WTC11 (cell line): ENCODE data around the gene AKNAD1. TPM values are rescaled to one million over a fixed set of nuclear protein-coding genes. Genes with fewer than 3 reads are reported as not detected.
"Not testable (repeated sequence)": the region's sequence is repeated elsewhere in the genome, so short reads cannot be mapped to it uniquely, and the experiment has no call there.

Source experiments
- ATAC-seq: fragments of 200-7000 bp; cut with Tn5 transposase; 2 replicates; pipeline ENCODE4 v1.10.0; 2021; ENCODE audit warnings: mild to moderate bottlenecking, moderate library complexity
- CTCF ChIA-PET: fragments of 300-600 bp; sonication (Branson Sonifier 250); formaldehyde crosslinking; loops from one replicate; lab custom pipeline; 2021; ENCODE audit warnings: antibody characterized with exemption; lab: Charles Lee
- POLR2A ChIA-PET: fragments of 350-600 bp; sonication (Branson Sonifier 250); formaldehyde crosslinking; loops from one replicate; lab custom pipeline; 2021; ENCODE audit warnings: antibody characterized with exemption; lab: Charles Lee
- DNase-seq: peaks from one replicate; pipeline ENCODE4 v3.0.0; 2021; ENCODE audit warnings: low spot score
- H3K27ac Mint-ChIP-seq: 2 replicates; pipeline ENCODE4 v1.8.0; 2021; ENCODE audit warnings: mixed read lengths
- H3K27me3 Mint-ChIP-seq: 2 replicates; pipeline ENCODE4 v1.8.0; 2021; ENCODE audit warnings: low read depth, mild to moderate bottlenecking, moderate library complexity, mixed read lengths
- H3K36me3 Mint-ChIP-seq: 2 replicates; pipeline ENCODE4 v1.8.0; 2021; ENCODE audit warnings: mixed read lengths
- H3K4me1 Mint-ChIP-seq: 2 replicates; pipeline ENCODE4 v1.8.0; 2022; ENCODE audit warnings: mixed read lengths
- H3K4me3 Mint-ChIP-seq: 2 replicates; pipeline ENCODE4 v1.8.0; 2021; ENCODE audit warnings: mild to moderate bottlenecking, moderate library complexity, mixed read lengths
- H3K9me3 Mint-ChIP-seq: 2 replicates; pipeline ENCODE4 v1.8.0; 2021; ENCODE audit warnings: mixed read lengths
- E2F1 ChIP-seq: sonication (generic); formaldehyde crosslinking; IDR thresholded peaks from 2 replicates; pipeline ENCODE4 v1.8.0; 2022; ENCODE audit warnings: mild to moderate bottlenecking, missing genetic modification reagents
- FOXJ3 ChIP-seq: sonication (generic); formaldehyde crosslinking; IDR thresholded peaks from 2 replicates; pipeline ENCODE4 v1.9.0; 2021; ENCODE audit warnings: missing genetic modification reagents, mild to moderate bottlenecking, borderline replicate concordance
- FOXK1 ChIP-seq: sonication (generic); formaldehyde crosslinking; IDR thresholded peaks from 2 replicates; pipeline ENCODE4 v1.8.0; 2022; ENCODE audit warnings: mild to moderate bottlenecking, moderate library complexity, missing genetic modification reagents
- JUN ChIP-seq: sonication (generic); formaldehyde crosslinking; IDR thresholded peaks from 2 replicates; pipeline ENCODE4 v1.8.0; 2023; ENCODE audit warnings: mild to moderate bottlenecking, missing genetic modification reagents
- KAT7 ChIP-seq: sonication (generic); formaldehyde crosslinking; IDR thresholded peaks from 2 replicates; pipeline ENCODE4 v1.8.1; 2023; ENCODE audit warnings: missing genetic modification reagents, mild to moderate bottlenecking, borderline replicate concordance
- NFATC4 ChIP-seq: fragments of 250-450 bp; sonication (Bioruptor Pico); IDR thresholded peaks from 2 replicates; pipeline ENCODE4 v1.9.0; 2021; ENCODE audit warnings: mild to moderate bottlenecking
- OVOL2 ChIP-seq: fragments of 250-450 bp; sonication (Bioruptor Pico); IDR thresholded peaks from 2 replicates; pipeline ENCODE4 v1.9.0; 2021; ENCODE audit warnings: mild to moderate bottlenecking, borderline replicate concordance
- SMAD4 ChIP-seq: sonication (generic); formaldehyde crosslinking; IDR thresholded peaks from 2 replicates; pipeline ENCODE4 v1.8.0; 2022; ENCODE audit warnings: mild to moderate bottlenecking, missing genetic modification reagents
- STAT6 ChIP-seq: sonication (generic); formaldehyde crosslinking; conservative IDR thresholded peaks from 2 replicates; pipeline ENCODE4 v1.8.1; 2023; ENCODE audit warnings: mild to moderate bottlenecking, low read depth, missing genetic modification reagents, moderate library complexity
- TEAD1 ChIP-seq: sonication (generic); formaldehyde crosslinking; IDR thresholded peaks from 2 replicates; pipeline ENCODE4 v1.8.0; 2022; ENCODE audit warnings: mild to moderate bottlenecking, missing genetic modification reagents
- ZNF121 ChIP-seq: sonication (generic); formaldehyde crosslinking; IDR thresholded peaks from 2 replicates; pipeline ENCODE4 v1.8.0; 2023; ENCODE audit warnings: missing genetic modification reagents
- ZNF138 ChIP-seq: sonication (generic); formaldehyde crosslinking; conservative IDR thresholded peaks from 2 replicates; pipeline ENCODE4 v1.8.1; 2022; ENCODE audit warnings: mild to moderate bottlenecking, moderate library complexity, missing genetic modification reagents
- ZNF232 ChIP-seq: sonication (generic); formaldehyde crosslinking; IDR thresholded peaks from 2 replicates; pipeline ENCODE4 v1.8.0; 2022; ENCODE audit warnings: mild to moderate bottlenecking, missing genetic modification reagents
- ZNF281 ChIP-seq: sonication (generic); formaldehyde crosslinking; IDR thresholded peaks from 2 replicates; pipeline ENCODE4 v1.8.0; 2023; ENCODE audit warnings: mild to moderate bottlenecking, missing genetic modification reagents
- ZNF396 ChIP-seq: fragments of 250-450 bp; sonication (Bioruptor Pico); IDR thresholded peaks from 2 replicates; pipeline ENCODE4 v1.8.0; 2021; ENCODE audit warnings: mild to moderate bottlenecking, moderate library complexity, borderline replicate concordance
- total RNA-seq: library from RNA; stranded (reverse); gene quantifications from 3 replicates; pipeline ENCODE4 v1.2.3, GENCODE V29; 2021
- TF ChIP-seq, protein P1 (sequence below): sonication (generic); formaldehyde crosslinking; conservative IDR thresholded peaks from 2 replicates; pipeline ENCODE4 v1.8.1; 2022; ENCODE audit warnings: mild to moderate bottlenecking, missing genetic modification reagents
- TF ChIP-seq, protein P2 (sequence below): sonication (generic); formaldehyde crosslinking; IDR thresholded peaks from 2 replicates; pipeline ENCODE4 v1.8.0; 2022; ENCODE audit warnings: mild to moderate bottlenecking, missing genetic modification reagents
- TF ChIP-seq, protein P3 (sequence below): fragments of 200-600 bp; IDR thresholded peaks from 2 replicates; pipeline ENCODE4 v1.8.0; 2022; ENCODE audit warnings: antibody characterized with exemption
- TF ChIP-seq, protein P4 (sequence below): sonication (generic); formaldehyde crosslinking; IDR thresholded peaks from 2 replicates; pipeline ENCODE4 v1.8.0; 2023; ENCODE audit warnings: missing genetic modification reagents

Gene AKNAD1
- total RNA-seq, 1 experiment from 2014 or later = not detected

DNA sequence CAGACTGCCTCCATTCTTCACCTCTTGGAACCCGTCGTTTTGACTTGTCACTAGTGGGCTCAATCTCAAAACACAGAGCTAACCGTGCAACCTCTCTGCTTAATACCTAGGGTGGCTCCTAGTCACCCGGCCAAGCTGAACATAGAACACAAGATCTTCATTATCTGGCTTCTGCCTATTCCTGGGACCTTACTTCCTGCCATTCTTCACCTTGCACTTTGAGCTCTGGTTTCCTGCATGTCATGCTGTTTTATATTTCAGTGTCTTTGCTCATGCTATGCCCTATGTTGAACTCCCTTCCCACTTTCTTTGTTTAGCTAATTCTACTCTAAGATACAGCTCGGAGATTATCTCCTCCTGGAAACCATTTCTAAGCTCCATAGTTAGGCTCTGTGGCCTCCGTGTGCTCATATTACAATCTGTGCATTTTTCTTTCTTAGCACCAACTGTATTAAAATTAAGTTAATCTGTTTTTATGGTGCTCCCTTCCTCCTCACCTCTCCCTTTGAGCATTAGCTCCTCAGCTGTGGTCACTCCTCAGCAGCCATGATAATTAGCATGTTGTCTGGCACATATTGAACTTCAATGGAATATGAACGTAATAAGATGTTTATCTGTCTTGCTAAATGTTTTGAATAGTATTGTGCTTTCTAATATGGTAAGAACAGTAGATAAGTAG lies 33.0 kb upstream of the AKNAD1 start:
- CTCF ChIA-PET = interaction anchor here (0.8 to 1.2 kb wide), 3 partner anchors 8 to 301 kb away, joined by 3 to 6 read pairs (median 4); no protein-coding TSS in a partner anchor
- H3K27me3 Mint-ChIP-seq = no peaks in the 10 kb centered on the region

DNA sequence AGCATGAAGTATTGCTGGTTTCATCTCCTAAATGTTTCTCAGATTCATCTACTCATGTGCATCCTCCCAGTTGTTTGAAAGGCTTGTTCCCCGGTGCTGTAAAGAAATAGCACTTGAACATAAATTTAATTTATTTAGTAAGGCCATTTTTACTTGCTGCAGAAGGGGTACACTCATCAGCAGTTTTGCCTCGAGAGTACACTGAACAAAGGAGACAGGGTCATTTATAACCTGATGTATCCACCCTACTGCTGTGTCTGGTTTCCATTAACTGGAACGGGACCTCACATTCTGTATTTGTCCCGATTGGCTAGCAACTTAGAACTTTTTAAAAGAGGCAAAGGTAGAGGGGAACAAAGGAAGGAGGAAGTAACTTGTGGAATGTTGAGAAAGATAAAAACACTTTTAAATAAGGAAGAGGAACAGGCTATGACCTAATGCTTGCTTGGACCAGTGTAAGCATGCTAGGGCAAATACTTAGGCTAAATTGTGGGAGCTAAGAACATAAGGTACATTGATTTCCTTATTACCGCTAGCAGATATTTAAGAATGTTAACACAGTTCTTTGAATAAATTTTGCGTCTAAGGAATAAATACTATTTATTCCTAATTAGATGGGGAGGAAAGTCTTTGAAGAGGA lies 32.2 kb upstream of the AKNAD1 start:
- CTCF ChIA-PET = interaction anchor here (0.8 to 1.2 kb wide), 3 partner anchors 9 to 302 kb away, joined by 3 to 6 read pairs (median 4); no protein-coding TSS in a partner anchor
- H3K27me3 Mint-ChIP-seq, H3K9me3 Mint-ChIP-seq, DNase-seq, POLR2A ChIA-PET, H3K4me3 Mint-ChIP-seq, H3K36me3 Mint-ChIP-seq, ATAC-seq: not testable (repeated sequence)
- Mint-ChIP-seq H3K4me1 (peaks cover 13% of the 10 kb centered on the region), H3K27ac (peak overlapping the region; percentile 66)

More for the DNA sequence above, 33.0 kb upstream of the AKNAD1 start:
- Mint-ChIP-seq H3K4me3 (no peak overlapping the region), H3K9me3 (no peaks in the 10 kb centered on the region), H3K4me1 (peaks cover 13% of the 10 kb centered on the region), H3K27ac (no peak overlapping the region), H3K36me3 (no peaks in the 10 kb centered on the region)
- DNase-seq (no peak), ATAC-seq (no peak)
- POLR2A ChIA-PET = no interaction called here
- TF ChIP-seq ZNF281 (CRISPR knock-in tag) = no peak

DNA sequence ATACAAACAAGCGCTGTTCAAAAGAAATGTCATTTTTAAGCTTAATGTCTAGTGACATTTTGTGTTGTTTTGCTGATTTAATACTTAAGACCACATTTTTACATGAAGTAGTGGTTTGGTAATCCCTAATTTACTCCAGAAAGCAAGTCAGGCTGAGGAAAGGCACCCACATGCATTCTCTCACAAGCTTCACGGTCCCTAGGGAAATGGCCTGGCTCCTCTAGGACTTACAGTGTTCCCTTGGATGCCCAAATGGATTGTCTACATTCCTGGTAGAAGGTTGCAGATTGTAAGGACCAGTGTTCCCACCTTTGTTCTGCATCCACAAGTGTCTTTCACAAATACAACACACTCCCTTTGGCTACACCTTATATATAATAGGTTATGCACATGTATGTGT lies 29.4 kb upstream of the AKNAD1 start:
- ChIA-PET POLR2A (interaction anchor here (0.6 kb wide), 1 partner anchor 217 kb away, joined by 3 read pairs; no protein-coding TSS in a partner anchor), CTCF (no interaction called here)
- no peak overlapping the region for H3K4me3 Mint-ChIP-seq
- 0 out of 2 replicates have a peak overlapping the region, but pooled peaks have one; percentile 22 for H3K27ac Mint-ChIP-seq
- no peaks in the 10 kb centered on the region for H3K9me3 Mint-ChIP-seq
- ATAC-seq = no peak
- H3K27me3 Mint-ChIP-seq = no peaks in the 10 kb centered on the region
- DNase-seq = no peak
- H3K36me3 Mint-ChIP-seq = no peaks in the 10 kb centered on the region
- peaks cover 13% of the 10 kb centered on the region for H3K4me1 Mint-ChIP-seq
- TF ChIP-seq ZNF138 (CRISPR knock-in tag) (no peak), KAT7 (CRISPR knock-in tag) (no peak), FOXK1 (CRISPR knock-in tag) (no peak), ZNF232 (no peak), JUN (CRISPR knock-in tag) (no peak), E2F1 (CRISPR knock-in tag) (no peak), OVOL2 (no peak), STAT6 (CRISPR knock-in tag) (no peak), SMAD4 (CRISPR knock-in tag) (no peak), ZNF121 (CRISPR knock-in tag) (no peak), ZNF396 (CRISPR knock-in tag) (no peak), NFATC4 (CRISPR knock-in tag) (no peak), TEAD1 (CRISPR knock-in tag) (no peak), FOXJ3 (CRISPR knock-in tag) (no peak)
- TF ChIP-seq, protein P1, sequence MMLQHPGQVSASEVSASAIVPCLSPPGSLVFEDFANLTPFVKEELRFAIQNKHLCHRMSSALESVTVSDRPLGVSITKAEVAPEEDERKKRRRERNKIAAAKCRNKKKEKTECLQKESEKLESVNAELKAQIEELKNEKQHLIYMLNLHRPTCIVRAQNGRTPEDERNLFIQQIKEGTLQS (CRISPR knock-in tag) = no peak
- TF ChIP-seq, protein P2, sequence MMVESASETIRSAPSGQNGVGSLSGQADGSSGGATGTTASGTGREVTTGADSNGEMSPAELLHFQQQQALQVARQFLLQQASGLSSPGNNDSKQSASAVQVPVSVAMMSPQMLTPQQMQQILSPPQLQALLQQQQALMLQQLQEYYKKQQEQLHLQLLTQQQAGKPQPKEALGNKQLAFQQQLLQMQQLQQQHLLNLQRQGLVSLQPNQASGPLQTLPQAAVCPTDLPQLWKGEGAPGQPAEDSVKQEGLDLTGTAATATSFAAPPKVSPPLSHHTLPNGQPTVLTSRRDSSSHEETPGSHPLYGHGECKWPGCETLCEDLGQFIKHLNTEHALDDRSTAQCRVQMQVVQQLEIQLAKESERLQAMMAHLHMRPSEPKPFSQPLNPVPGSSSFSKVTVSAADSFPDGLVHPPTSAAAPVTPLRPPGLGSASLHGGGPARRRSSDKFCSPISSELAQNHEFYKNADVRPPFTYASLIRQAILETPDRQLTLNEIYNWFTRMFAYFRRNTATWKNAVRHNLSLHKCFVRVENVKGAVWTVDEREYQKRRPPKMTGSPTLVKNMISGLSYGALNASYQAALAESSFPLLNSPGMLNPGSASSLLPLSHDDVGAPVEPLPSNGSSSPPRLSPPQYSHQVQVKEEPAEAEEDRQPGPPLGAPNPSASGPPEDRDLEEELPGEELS = no peak
- TF ChIP-seq, protein P3, sequence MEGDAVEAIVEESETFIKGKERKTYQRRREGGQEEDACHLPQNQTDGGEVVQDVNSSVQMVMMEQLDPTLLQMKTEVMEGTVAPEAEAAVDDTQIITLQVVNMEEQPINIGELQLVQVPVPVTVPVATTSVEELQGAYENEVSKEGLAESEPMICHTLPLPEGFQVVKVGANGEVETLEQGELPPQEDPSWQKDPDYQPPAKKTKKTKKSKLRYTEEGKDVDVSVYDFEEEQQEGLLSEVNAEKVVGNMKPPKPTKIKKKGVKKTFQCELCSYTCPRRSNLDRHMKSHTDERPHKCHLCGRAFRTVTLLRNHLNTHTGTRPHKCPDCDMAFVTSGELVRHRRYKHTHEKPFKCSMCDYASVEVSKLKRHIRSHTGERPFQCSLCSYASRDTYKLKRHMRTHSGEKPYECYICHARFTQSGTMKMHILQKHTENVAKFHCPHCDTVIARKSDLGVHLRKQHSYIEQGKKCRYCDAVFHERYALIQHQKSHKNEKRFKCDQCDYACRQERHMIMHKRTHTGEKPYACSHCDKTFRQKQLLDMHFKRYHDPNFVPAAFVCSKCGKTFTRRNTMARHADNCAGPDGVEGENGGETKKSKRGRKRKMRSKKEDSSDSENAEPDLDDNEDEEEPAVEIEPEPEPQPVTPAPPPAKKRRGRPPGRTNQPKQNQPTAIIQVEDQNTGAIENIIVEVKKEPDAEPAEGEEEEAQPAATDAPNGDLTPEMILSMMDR = no peak
- TF ChIP-seq, protein P4, sequence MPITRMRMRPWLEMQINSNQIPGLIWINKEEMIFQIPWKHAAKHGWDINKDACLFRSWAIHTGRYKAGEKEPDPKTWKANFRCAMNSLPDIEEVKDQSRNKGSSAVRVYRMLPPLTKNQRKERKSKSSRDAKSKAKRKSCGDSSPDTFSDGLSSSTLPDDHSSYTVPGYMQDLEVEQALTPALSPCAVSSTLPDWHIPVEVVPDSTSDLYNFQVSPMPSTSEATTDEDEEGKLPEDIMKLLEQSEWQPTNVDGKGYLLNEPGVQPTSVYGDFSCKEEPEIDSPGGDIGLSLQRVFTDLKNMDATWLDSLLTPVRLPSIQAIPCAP = no peak
